Measurements from ENCODE around the gene MPPED1.

The MPPED1 gene

DNA sequence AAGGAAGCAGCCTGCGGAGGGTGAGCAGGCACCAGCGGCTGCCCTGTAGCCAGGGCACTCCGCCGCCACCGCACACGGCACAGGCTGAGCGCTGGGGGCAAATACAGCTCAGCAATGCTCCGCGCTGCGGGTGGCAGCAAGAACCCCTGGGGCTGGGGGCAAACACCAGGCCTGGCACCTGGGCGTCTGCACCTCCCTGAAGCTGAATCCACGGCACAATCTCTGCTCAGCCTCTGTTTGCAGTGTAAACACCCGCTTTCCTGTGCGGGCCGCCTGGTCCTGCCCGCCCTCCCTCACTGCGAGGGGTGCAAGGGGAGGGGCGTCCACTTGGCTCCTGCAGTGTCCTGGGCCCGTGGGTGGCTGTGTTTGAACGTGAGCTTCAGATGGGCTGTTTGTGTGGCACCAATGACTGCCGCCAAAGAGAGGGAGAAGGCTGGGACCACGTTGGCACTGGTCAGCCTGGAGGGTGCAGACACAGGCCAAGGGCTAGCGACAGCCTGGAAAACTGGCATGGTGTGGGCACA, 14.8 kb upstream of the MPPED1 start:
- Mint-ChIP-seq H3K9me3 (no peaks in the 10 kb centered on the region), H3K27ac (no peak overlapping the region), H3K27me3 (peaks cover 18% of the 10 kb centered on the region), H3K4me1 (no peaks in the 10 kb centered on the region), H3K36me3 (no peaks in the 10 kb centered on the region), H3K4me3 (no peak overlapping the region)
- no peak for DNase-seq
- CTCF ChIA-PET, result interaction anchor here (0.7 kb wide), 1 partner anchor 38 kb away, joined by 3 read pairs; no protein-coding TSS in a partner anchor

- Mint-ChIP-seq H3K36me3 (no peaks in the 10 kb centered on the region), H3K27me3 (peaks cover 18% of the 10 kb centered on the region), H3K27ac (no peak overlapping the region), H3K9me3 (no peaks in the 10 kb centered on the region), H3K4me1 (no peaks in the 10 kb centered on the region), H3K4me3 (no peak overlapping the region)
- CTCF ChIA-PET, result interaction anchor here (0.7 kb wide), 1 partner anchor 37 kb away, joined by 3 read pairs; no protein-coding TSS in a partner anchor
- DNase-seq, result no peak
Measured at GRCh38 chr22:43397766-43398165, 14.0 kb upstream of the MPPED1 start.

DNA sequence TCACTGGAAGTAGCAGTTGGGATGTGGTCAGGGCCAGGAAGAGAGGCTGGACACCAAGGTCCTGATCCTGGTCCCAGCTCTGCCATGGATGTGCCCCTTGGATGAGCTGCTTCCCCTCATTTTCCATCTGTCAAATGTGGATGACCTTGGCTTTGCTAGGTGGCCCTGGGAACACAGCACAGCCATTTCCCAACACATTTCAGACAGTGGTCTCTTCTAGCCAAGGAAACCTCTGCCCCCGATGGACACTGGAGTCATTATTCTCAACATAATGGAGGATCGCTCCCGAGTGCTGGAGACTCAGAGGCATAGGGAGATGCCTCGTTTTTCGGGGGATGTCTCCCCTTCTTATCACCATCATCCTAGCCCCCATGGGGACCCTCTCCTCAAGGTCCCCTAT, 13.6 kb upstream of the MPPED1 start:
- H3K36me3 Mint-ChIP-seq, result no peaks in the 10 kb centered on the region
- CTCF ChIA-PET, result no interaction called here

GRCh38 chr22:43398910-43399309, 12.9 kb upstream of the MPPED1 start:
- CTCF ChIA-PET, result no interaction called here
- H3K36me3 Mint-ChIP-seq, result no peaks in the 10 kb centered on the region
- peaks cover 23% of the 10 kb centered on the region for H3K27me3 Mint-ChIP-seq
- no peak overlapping the region for H3K27ac Mint-ChIP-seq
- no peaks in the 10 kb centered on the region for H3K9me3 Mint-ChIP-seq
- DNase-seq, result no peak
- H3K4me1 Mint-ChIP-seq, result no peaks in the 10 kb centered on the region
- H3K4me3 Mint-ChIP-seq, result no peak overlapping the region

More for the DNA sequence above, 13.6 kb upstream of the MPPED1 start:
- Mint-ChIP-seq H3K27me3 (peaks cover 19% of the 10 kb centered on the region), H3K4me1 (no peaks in the 10 kb centered on the region), H3K4me3 (no peak overlapping the region), H3K27ac (no peak overlapping the region), H3K9me3 (no peaks in the 10 kb centered on the region)
- DNase-seq, result no peak

GRCh38 chr22:43399338-43399979, 12.4 kb upstream of the MPPED1 start:
- Mint-ChIP-seq H3K27me3 (peaks cover 23% of the 10 kb centered on the region), H3K4me3 (no peak overlapping the region), H3K27ac (no peak overlapping the region), H3K36me3 (no peaks in the 10 kb centered on the region), H3K9me3 (no peaks in the 10 kb centered on the region), H3K4me1 (no peaks in the 10 kb centered on the region)
- DNase-seq, result no peak
- CTCF ChIA-PET, result no interaction called here

DNA sequence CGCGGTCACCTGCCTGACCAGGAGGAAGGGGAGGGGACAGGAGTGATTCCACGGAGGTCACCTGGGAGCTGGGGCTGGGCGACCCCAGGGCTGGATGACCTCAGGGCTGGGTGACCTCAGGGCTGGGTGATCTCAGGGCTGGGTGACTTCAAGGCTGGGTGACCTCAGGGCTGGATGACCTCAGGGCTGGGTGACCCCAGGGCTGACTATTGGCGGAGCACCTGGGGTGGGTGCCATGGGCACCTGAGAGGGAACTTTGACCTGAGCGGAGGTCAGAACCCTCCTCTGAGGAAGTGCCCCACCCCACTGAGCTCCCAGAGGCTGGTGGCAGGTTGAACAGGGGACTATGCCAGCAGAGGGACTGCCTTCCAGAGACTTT, 11.8 kb upstream of the MPPED1 start:
- no peaks in the 10 kb centered on the region for H3K36me3 Mint-ChIP-seq
- peaks cover 23% of the 10 kb centered on the region for H3K27me3 Mint-ChIP-seq
- H3K27ac Mint-ChIP-seq, result no peak overlapping the region
- CTCF ChIA-PET, result no interaction called here
- H3K4me1 Mint-ChIP-seq, result no peaks in the 10 kb centered on the region
- H3K4me3 Mint-ChIP-seq, result no peak overlapping the region
- no peaks in the 10 kb centered on the region for H3K9me3 Mint-ChIP-seq
- DNase-seq, result no peak

GRCh38 chr22:43400449-43400848, 11.4 kb upstream of the MPPED1 start:
- peaks cover 23% of the 10 kb centered on the region for H3K27me3 Mint-ChIP-seq
- H3K9me3 Mint-ChIP-seq, result no peaks in the 10 kb centered on the region
- CTCF ChIA-PET, result no interaction called here
- DNase-seq, result no peak
- no peaks in the 10 kb centered on the region for H3K4me1 Mint-ChIP-seq
- no peaks in the 10 kb centered on the region for H3K36me3 Mint-ChIP-seq
- H3K4me3 Mint-ChIP-seq, result no peak overlapping the region
- no peak overlapping the region for H3K27ac Mint-ChIP-seq

- H3K36me3 Mint-ChIP-seq, result no peaks in the 10 kb centered on the region
- H3K27me3 Mint-ChIP-seq, result peaks cover 26% of the 10 kb centered on the region
- CTCF ChIA-PET, result no interaction called here
- H3K4me1 Mint-ChIP-seq, result no peaks in the 10 kb centered on the region
- H3K4me3 Mint-ChIP-seq, result no peak overlapping the region
- DNase-seq, result no peak
- H3K9me3 Mint-ChIP-seq, result no peaks in the 10 kb centered on the region
- no peak overlapping the region for H3K27ac Mint-ChIP-seq
Measured at GRCh38 chr22:43401233-43401632, 10.6 kb upstream of the MPPED1 start.

GRCh38 chr22:43401661-43402060, 10.2 kb upstream of the MPPED1 start:
- CTCF ChIA-PET, result no interaction called here
- Mint-ChIP-seq H3K27me3 (peaks cover 31% of the 10 kb centered on the region), H3K27ac (no peak overlapping the region), H3K4me1 (no peaks in the 10 kb centered on the region), H3K9me3 (no peaks in the 10 kb centered on the region), H3K4me3 (no peak overlapping the region), H3K36me3 (no peaks in the 10 kb centered on the region)
- DNase-seq, result no peak

DNA sequence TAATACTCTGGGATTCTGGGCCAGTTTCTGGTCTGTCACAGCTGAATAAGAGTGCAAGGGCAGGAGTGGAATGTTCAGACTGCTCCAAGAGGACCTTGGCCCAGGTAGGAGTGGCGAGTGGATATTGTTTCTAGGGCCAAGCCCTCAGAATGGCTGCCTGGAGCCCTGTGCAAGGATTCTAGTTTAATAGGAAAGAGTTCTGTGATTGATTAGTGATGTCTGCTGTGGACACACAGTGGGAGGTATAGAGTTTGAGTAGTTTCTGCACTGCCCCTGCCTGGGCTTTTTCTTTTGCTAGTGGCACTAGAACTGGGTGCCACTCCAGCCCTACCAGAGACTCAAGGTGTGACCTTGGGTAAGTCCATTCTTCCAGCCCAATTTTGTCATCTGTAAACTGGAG, 9.7 kb upstream of the MPPED1 start:
- no peak overlapping the region for H3K4me3 Mint-ChIP-seq
- peaks cover 33% of the 10 kb centered on the region for H3K27me3 Mint-ChIP-seq
- CTCF ChIA-PET, result no interaction called here
- no peaks in the 10 kb centered on the region for H3K9me3 Mint-ChIP-seq
- H3K27ac Mint-ChIP-seq, result no peak overlapping the region
- no peak for DNase-seq
- no peaks in the 10 kb centered on the region for H3K36me3 Mint-ChIP-seq
- no peaks in the 10 kb centered on the region for H3K4me1 Mint-ChIP-seq

DNA sequence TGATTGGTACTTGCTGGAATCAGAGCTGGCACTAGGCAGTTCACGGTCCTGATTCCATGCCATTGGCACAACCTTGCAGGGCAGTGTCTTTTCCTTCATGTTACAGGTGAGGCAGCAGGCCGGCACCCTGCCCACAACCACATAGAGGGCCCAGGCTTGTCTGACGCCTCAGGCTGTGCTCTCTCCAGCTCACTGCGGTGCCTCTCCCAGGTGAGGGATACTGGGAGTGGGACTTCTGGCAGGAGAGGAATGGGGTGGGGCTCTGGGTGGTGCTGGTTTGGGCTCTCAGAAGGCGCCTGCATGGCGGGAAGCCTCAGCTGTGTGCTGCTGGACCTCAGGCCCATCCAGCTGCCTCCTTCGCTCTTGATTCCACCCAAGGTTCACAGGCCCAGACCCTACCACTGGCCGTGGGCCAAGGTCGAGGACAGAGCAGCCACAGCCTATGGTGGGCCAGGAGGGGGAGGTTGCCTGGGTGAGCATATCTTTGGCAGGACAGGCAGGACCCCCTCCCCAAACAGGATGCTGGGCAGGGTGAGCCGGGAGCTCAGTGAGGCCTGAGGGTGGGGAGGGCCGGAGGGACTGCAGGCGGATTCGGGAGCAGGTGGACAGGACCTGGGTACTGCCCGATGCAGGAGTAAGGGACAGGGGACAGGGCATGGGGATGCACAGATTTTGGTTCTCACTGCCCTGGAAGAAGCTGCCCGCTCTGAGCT, 7.0 kb upstream of the MPPED1 start:
- no peaks in the 10 kb centered on the region for H3K9me3 Mint-ChIP-seq
- peaks cover 36% of the 10 kb centered on the region for H3K27me3 Mint-ChIP-seq
- CTCF ChIA-PET, result no interaction called here

DNA sequence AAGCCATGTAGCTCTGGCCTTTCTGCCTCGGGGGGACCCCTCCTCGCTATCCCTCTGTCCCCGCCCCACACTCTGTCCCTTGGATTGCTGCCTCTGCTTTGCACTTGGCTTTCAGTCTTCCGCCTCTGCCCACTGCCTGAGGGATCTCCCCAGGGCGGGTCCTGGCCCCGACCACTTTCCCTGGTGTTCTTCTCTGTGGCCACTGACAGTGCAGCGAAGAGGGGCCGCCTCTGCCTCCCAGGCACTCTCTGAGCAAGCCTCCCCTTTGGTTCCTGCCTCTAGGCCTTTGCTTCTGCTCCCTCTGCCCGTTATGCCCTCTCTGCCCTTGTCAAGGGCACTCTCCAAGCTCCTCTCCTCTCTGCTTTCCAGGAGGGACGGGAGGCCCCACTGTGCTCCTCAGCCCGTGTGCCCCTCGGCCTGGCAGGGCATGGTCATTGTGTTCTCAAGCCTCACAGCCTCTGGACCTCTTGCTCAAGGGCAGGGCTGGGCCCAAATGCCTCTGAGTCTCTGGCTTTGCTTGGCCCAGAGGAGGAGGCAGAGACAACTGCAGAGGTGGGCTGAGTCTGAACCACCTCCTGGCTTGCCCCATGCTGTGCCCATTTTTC, 5.5 kb upstream of the MPPED1 start:
- Mint-ChIP-seq H3K27me3 (peaks cover 51% of the 10 kb centered on the region), H3K27ac (no peak overlapping the region), H3K4me3 (no peak overlapping the region), H3K36me3 (no peaks in the 10 kb centered on the region), H3K9me3 (no peaks in the 10 kb centered on the region), H3K4me1 (no peaks in the 10 kb centered on the region)
- CTCF ChIA-PET, result no interaction called here
- no peak for DNase-seq

More for the DNA sequence above, 7.0 kb upstream of the MPPED1 start:
- H3K27ac Mint-ChIP-seq, result no peak overlapping the region
- H3K36me3 Mint-ChIP-seq, result no peaks in the 10 kb centered on the region
- DNase-seq, result no peak
- H3K4me3 Mint-ChIP-seq, result no peak overlapping the region
- no peaks in the 10 kb centered on the region for H3K4me1 Mint-ChIP-seq

DNA sequence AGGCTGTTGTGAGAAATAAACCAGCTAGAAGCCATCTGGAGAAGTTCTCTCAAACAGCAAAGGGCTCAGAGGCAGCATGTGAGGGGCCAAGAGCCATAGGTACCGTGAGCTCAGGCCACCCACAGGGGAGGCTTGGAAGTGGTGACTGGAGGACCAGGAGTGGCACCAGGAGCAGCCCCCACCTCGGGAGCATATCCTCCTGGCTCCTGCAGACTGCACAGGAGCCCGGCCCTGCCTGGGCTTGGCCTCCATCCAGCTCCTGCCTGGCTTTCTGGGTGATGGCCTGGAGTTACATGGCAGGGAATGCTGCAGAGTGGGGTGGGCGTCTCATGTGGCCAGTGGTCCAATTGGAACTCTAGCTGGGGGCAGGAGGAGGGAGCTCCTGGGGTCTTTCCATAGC, 4.2 kb upstream of the MPPED1 start:
- CTCF ChIA-PET, result interaction anchor here (0.9 kb wide), 1 partner anchor 22 kb away, joined by 3 read pairs; no protein-coding TSS in a partner anchor

GRCh38 chr22:43408009-43408408, 3.8 kb upstream of the MPPED1 start:
- Mint-ChIP-seq H3K27me3 (peaks cover 60% of the 10 kb centered on the region), H3K9me3 (no peaks in the 10 kb centered on the region), H3K27ac (no peak overlapping the region), H3K4me3 (no peak overlapping the region), H3K36me3 (no peaks in the 10 kb centered on the region), H3K4me1 (no peaks in the 10 kb centered on the region)
- DNase-seq, result no peak
- CTCF ChIA-PET, result interaction anchor here (0.9 kb wide), 1 partner anchor 22 kb away, joined by 3 read pairs; no protein-coding TSS in a partner anchor

More for the DNA sequence above, 4.2 kb upstream of the MPPED1 start:
- Mint-ChIP-seq H3K27ac (no peak overlapping the region), H3K9me3 (no peaks in the 10 kb centered on the region), H3K4me1 (no peaks in the 10 kb centered on the region), H3K36me3 (no peaks in the 10 kb centered on the region), H3K4me3 (no peak overlapping the region), H3K27me3 (peaks cover 56% of the 10 kb centered on the region)
- no peak for DNase-seq

DNA sequence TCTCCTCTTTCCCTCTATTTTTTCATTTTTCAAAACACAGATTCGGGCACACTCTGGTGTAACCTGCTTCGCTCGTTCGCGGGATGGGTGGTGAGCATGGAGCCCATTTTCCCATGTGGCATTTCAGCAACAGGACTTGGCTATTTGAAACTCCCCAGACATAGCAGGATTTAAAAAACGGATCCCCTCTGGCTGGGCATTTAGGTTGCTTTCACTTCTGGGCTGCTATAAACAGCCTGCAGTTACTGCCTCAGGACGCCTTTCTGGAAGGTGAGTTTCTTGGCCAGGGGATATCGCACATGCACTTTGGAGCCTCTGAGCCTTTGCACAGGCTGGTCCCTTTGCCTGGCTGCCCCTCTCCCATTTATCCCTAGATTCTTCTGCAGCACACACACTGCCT, 2.8 kb upstream of the MPPED1 start:
- no peaks in the 10 kb centered on the region for H3K36me3 Mint-ChIP-seq
- no peak overlapping the region for H3K27ac Mint-ChIP-seq
- H3K4me1 Mint-ChIP-seq, result no peaks in the 10 kb centered on the region
- H3K4me3 Mint-ChIP-seq, result no peak overlapping the region
- no peaks in the 10 kb centered on the region for H3K9me3 Mint-ChIP-seq
- DNase-seq, result no peak
- peaks cover 65% of the 10 kb centered on the region for H3K27me3 Mint-ChIP-seq
- CTCF ChIA-PET, result no interaction called here
